ENCODE results near the gene RAB11B.
"Not testable (repeated sequence)": the region's sequence is repeated elsewhere in the genome, so short reads cannot be mapped to it uniquely, and the experiment has no call there.

Gene RAB11B

DNA sequence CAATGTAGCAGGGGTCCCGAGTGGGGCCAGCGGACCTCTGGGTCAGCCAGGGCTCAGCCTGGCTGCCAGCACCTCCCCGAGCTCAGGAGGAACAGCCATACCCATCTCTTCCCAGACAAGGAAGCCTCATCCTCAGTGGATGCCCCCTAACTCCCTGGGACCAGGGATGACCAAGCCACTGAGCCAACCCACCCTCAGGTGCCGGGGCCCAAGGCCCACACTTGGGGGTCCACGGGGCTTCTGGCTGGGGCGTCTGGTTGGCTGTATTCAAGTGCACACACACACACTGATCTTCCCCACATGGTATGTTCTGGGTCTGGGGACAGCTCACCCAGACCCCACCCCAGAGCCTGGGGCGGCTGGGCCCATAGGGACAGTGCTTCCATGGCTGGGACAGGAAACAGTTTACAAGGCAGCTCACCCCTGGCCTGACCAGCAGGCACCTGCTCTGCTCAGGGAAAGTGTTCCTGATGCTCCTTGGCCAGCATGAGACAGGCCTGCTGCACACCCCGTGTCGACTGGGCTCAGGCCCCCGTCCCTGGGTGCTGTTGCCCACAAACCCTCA lies 7.7 kb downstream of the RAB11B start:
- Mint-ChIP-seq H3K36me3 (peaks cover 58% of the 10 kb centered on the region), H3K9me3 (no peaks in the 10 kb centered on the region), H3K4me3 (no peak overlapping the region), H3K27ac (peak overlapping the region; percentile 93), H3K4me1 (peaks cover 39% of the 10 kb centered on the region)
- peak; percentile 12 for ATAC-seq
- DNase-seq (ENCODE audit: low spot score in 2 of 2), result no peak

DNA sequence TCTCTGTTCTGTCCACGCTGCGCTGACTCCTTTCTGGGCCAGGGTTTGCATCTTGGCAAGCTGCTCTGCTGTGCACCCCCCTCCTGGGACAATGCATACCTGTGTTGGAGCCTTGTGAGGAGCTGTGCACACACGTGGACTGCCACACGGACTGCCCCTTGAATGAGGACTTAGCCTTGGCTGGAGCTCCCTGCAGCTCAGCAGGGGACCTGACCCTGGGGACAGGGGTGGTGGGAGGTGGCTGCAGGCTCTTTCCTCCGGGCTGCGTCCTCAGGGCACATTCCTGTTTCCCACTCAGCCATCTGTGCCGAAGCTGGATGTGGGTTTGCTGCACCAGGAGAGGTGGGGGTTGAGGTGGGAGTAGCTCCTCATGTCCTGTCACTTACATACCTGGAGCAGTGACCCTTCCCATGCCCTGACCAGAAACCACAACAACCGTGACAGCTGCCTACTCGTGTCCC lies 8.2 kb downstream of the RAB11B start:
- ATAC-seq (no peak), DNase-seq (ENCODE audit: low spot score in 2 of 2) (no peak)
- H3K36me3 Mint-ChIP-seq, result peaks cover 61% of the 10 kb centered on the region
- H3K27ac Mint-ChIP-seq, result no peak overlapping the region
- no peaks in the 10 kb centered on the region for H3K9me3 Mint-ChIP-seq
- H3K4me1 Mint-ChIP-seq, result peaks cover 34% of the 10 kb centered on the region
- no peak overlapping the region for H3K4me3 Mint-ChIP-seq

DNA sequence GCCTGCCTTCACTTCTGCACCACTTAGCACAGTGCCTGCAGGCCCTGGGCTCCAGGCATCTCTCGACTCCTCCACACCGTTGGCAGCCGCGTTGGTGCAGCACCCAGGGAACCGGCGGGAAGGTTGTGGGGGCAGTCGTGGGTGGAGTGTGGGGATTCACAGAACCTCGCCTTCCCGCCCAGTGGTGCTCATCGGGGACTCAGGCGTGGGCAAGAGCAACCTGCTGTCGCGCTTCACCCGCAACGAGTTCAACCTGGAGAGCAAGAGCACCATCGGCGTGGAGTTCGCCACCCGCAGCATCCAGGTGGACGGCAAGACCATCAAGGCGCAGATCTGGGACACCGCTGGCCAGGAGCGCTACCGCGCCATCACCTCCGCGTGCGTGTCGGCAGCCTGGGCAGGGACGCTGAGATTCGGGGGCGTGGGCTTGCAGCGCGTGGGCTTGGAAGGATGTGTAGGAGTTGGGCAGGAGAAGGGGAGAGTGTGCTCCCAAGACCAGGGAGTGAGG lies 9.6 kb downstream of the RAB11B start:
- DNase-seq (ENCODE audit: low spot score in 2 of 2) (no peak), ATAC-seq (no peak)
- peaks cover 66% of the 10 kb centered on the region for H3K36me3 Mint-ChIP-seq
- H3K4me3 Mint-ChIP-seq, result no peak overlapping the region
- no peak overlapping the region for H3K27ac Mint-ChIP-seq
- no peaks in the 10 kb centered on the region for H3K9me3 Mint-ChIP-seq
- H3K4me1 Mint-ChIP-seq, result peaks cover 28% of the 10 kb centered on the region

DNA sequence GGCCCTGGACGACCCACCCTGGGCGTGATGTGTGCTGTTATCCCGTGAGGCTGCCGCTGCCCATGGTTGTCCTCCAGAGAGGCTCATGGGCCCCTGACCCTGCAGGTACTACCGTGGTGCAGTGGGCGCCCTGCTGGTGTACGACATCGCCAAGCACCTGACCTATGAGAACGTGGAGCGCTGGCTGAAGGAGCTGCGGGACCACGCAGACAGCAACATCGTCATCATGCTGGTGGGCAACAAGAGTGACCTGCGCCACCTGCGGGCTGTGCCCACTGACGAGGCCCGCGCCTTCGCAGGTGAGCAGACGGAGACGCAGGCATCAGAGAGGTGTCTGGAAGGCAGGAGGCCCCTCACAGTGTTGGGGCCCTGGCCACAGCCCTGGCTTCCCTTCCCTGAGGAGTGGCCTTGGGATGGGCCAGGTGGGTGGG lies 11.8 kb downstream of the RAB11B start:
- Mint-ChIP-seq H3K4me3 (no peak overlapping the region), H3K27ac (no peak overlapping the region), H3K9me3 (no peaks in the 10 kb centered on the region), H3K4me1 (peaks cover 6% of the 10 kb centered on the region), H3K36me3 (peaks cover 73% of the 10 kb centered on the region)
- ATAC-seq, result no peak
- DNase-seq (ENCODE audit: low spot score in 2 of 2), result no peak

DNA sequence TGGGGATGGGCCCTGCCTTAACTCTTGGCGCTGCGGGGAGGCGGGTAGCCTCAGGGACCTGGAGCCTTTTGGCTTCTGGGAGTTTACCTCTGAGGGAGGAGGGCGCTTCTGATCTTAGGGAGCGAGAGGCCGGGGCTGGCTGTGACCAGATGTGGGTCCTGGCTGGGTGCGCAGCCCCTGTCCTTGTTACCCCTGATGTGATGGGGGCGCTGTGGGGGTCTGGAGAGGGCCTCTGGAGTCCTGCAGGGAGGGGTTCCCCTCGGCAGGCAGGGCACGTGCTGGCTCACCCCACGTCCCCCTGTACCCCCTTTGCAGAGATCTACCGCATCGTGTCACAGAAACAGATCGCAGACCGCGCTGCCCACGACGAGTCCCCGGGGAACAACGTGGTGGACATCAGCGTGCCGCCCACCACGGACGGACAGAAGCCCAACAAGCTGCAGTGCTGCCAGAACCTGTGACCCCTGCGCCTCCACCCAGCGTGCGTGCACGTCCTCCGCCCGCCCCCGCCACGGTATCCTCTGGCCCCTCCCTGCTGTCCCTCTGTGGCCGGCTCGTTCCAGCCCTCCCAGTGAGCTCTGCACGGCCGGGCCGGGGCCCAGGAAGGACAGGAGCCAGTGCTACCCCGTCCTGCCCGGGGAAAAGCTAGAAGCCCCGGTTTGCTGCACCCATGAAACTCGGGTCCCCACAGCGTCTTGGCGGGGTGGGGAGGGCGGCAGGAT lies 13.1 kb downstream of the RAB11B start:
- ATAC-seq (no peak), DNase-seq (ENCODE audit: low spot score in 2 of 2) (no peak)
- no peaks in the 10 kb centered on the region for H3K9me3 Mint-ChIP-seq
- H3K27ac Mint-ChIP-seq, result no peak overlapping the region
- peaks cover 71% of the 10 kb centered on the region for H3K36me3 Mint-ChIP-seq
- H3K4me1 Mint-ChIP-seq, result peaks cover 4% of the 10 kb centered on the region
- no peak overlapping the region for H3K4me3 Mint-ChIP-seq

DNA sequence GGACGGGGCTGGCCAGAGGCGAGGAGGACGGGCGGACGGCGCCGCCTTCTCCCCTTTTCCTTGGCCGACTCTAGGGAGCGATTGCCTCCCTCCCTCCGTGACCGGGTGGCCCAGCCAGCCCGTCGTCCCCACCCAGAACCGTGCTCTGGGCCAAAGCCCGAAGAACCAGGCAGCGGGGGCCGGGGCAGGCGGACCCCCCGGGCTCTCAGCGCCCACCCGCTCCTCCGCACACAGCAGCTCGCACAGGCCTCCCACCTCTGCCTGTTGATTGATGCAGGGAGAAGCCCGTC lies 13.6 kb downstream of the RAB11B start:
- ATAC-seq (no peak), DNase-seq (ENCODE audit: low spot score in 2 of 2) (no peak)
- no peaks in the 10 kb centered on the region for H3K9me3 Mint-ChIP-seq
- peaks cover 67% of the 10 kb centered on the region for H3K36me3 Mint-ChIP-seq
- H3K4me1 Mint-ChIP-seq, result peaks cover 4% of the 10 kb centered on the region
- no peak overlapping the region for H3K27ac Mint-ChIP-seq
- H3K4me3 Mint-ChIP-seq, result no peak overlapping the region

DNA sequence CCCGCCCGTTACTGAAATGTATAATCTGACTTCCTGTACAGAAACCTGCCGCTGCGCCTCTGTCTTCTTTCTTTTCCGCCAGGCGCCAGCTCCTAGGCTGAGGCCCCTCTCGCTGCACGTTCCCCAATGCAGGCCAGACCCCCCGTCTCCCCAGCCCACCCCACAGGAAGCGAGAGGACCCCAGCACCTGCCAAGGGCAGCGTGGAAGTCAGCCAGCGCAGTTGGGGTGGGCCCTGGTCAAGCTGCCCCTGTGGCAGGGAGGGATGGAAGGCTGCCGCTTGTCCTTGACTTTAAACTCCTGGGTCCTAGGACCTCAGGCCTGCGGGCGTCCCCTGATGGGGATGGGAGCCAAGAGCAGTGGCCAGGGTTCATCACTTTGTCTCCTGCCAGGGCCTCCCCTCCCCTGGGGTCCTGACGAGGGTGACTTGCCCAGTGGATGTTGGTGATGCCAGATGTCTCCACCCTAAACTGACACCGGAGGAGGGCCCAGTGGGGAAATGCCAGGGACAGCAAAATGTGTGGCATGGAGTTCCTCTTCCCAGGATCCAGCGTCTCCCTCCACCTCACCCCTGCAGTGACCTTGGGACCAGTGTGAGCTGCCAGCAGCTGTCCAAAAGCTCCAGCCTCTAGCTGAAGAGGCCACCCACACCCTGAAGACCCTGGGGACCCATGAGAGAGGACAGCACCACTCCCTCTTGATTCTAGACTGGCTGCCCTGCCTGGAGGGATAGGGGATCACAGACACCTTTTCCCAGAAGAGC lies 14.4 kb downstream of the RAB11B start:
- Mint-ChIP-seq H3K36me3 (peaks cover 60% of the 10 kb centered on the region), H3K4me1 (peaks cover 4% of the 10 kb centered on the region), H3K9me3 (no peaks in the 10 kb centered on the region), H3K4me3 (no peak overlapping the region), H3K27ac (no peak overlapping the region)
- ATAC-seq, result no peak
- DNase-seq (ENCODE audit: low spot score in 2 of 2), result no peak

DNA sequence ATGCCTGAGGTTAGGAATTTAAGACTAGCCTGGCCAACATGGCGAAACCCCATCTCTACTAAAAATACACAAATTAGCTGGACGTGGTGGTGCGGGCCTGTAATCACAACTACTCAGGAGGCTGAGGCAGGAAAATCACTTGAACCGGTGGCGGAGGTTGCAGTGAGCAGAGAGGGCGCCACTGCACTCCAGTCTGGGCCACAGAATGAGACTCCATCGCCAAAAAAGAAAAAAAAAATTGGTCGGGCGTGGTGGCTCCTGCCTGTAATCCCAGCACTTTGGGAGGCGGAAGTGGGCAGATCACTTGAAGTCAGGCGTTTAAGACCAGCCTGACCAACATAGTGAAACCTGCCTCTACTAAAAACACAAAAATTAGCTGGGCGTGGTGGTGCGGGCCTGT lies 20.6 kb downstream of the RAB11B start:
- not testable (repeated sequence) for H3K27ac Mint-ChIP-seq; ATAC-seq; H3K36me3 Mint-ChIP-seq; H3K4me3 Mint-ChIP-seq; DNase-seq (ENCODE audit: low spot score in 2 of 2); H3K9me3 Mint-ChIP-seq
- H3K4me1 Mint-ChIP-seq, result peaks cover 14% of the 10 kb centered on the region

DNA sequence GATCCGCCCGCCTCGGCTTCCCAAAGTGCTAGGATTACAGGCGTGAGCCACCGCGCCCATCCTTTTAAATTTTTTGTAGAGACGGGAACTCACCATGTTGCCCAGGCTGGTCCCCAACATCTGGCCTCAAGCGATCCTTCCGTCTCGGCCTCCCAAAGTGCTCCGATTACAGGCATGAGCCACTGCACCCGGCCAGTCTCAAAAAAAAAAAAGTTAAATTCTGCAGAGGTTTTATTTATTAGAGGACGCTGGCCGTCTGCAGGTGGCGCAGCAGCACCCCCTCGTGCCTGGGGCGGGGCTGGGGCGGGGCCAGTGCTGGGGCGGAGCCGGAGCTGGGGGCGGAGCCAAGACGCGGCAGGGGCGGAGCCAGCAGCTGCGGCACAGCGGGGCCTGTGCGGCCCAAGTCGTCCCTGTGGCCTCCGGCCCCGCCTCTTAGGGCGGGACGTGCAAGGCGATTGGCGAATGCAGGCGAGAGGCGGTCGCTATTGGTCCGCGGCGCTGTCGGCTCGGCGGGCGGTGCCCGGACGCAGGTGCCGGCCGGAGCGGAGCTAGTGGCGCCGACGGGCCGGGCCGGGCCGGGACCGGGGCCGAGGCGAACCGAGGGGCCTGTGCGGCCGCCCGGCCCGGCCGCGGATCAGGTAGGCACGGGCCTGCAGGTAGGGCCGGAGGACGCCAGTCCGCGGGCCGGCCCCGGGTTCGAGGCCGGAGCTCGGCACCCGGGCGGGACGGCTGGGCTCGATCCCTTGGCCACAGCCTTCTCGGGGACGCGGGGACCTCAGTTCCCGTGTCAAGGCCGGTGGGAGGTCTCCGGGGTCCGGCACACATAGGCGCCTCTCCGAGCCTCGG lies 22.8 kb downstream of the RAB11B start, which contains the start of gene MARCHF2:
TSS of gene MARCHF2 (plus strand) at position 523 of the 846 bp plus-strand sequence. CDS start 8,536 bp downstream, outside the sequence.
- H3K9me3 Mint-ChIP-seq, result no peaks in the 10 kb centered on the region
- no peaks in the 10 kb centered on the region for H3K36me3 Mint-ChIP-seq
- H3K4me1 Mint-ChIP-seq, result peaks cover 10% of the 10 kb centered on the region
- peak; percentile 96 for DNase-seq (ENCODE audit: low spot score in 2 of 2)
- H3K4me3 Mint-ChIP-seq, result peak within 1 kb of the TSS; percentile 50
- H3K27ac Mint-ChIP-seq, result no peak within 1 kb of the TSS
- peak; percentile 100 for ATAC-seq

DNA sequence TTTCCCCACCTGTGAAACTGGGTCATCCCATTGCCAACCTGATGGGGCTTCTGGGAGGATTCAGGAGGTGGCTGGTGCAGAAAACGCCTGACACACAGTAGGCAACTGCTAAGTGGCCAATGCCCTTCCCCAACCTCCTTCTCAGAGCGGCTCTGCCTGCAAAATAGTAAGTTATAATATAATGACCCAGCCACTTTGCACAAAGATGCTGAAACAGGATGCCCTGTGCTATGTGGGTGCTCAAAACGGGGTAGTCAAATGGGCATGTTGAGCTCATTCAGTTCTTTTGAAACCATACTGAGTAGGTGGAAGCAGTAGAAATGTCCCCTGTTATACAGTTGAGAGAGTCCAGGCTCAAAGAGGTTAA lies 23.5 kb downstream of the RAB11B start:
- DNase-seq (ENCODE audit: low spot score in 2 of 2) (no peak), ATAC-seq (no peak)
- Mint-ChIP-seq H3K4me3 (peak overlapping the region; percentile 50), H3K4me1 (peaks cover 10% of the 10 kb centered on the region), H3K9me3 (no peaks in the 10 kb centered on the region), H3K36me3 (no peaks in the 10 kb centered on the region), H3K27ac (no peak overlapping the region)

DNA sequence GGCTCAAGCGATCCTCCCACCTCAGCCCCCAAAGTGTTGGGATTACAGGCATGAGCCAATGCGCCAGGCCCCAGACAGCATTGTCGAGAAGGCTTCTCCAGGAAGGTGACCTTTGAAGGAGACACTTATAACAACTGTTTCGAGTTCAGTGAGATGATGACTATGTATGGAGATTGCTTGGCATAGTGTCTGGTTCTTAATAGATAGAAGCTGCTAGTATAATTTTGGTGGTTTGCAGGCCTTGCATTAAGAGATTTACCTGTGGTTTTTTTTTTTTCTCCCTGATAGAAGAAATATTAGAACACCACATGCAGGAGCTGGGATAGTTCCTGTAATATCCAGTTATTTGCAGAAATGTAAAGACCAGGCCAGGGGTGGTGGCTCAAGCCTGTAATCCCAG lies 26.6 kb downstream of the RAB11B start:
- Mint-ChIP-seq H3K4me3 (no peak overlapping the region), H3K36me3 (no peaks in the 10 kb centered on the region), H3K9me3 (no peaks in the 10 kb centered on the region), H3K27ac (no peak overlapping the region), H3K4me1 (peaks cover 5% of the 10 kb centered on the region)
- DNase-seq (ENCODE audit: low spot score in 2 of 2) (no peak), ATAC-seq (no peak)

DNA sequence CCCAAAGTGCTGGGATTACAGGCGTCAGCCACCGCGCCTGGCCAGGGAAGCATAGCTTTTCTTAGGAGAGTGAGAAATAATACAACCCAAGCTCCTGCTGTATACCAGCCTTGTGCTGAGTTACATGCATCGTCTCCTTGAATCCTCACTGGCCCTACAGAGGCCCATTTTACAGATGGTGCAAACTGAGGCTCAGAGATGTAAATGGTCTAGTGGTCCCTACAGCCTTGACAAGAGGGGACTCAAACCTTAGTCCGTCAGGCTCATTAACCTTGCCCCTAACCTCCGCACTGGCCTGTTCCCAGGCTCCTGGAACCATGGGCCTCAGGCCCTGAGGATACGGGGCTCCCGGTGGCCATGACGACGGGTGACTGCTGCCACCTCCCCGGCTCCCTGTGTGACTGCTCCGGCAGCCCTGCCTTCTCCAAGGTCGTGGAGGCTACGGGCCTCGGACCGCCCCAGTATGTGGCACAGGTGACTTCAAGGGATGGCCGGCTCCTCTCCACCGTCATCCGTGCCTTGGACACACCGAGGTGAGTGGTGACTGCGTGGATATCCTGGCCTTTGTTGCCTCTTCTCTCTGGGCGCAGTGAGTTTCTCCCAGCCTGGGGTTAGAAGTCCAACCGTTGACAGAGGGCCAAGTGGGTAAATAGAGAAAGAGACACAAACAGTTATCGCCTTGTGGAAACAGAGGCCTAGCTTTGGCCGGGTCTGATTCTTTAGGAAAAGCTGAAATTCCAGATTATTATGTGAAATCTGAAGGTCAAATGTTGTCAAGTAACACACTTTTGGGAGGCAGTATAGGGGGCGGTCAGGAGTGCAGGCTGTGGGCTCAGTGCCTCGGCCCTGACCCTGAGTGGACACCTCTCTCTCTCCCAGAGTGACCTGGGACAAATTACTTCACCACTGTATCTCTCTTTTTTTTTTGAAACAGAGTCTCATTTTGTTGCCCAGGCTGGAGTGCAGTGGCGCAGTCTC lies 31.6 kb downstream of the RAB11B start:
- Mint-ChIP-seq H3K36me3 (peaks cover 17% of the 10 kb centered on the region), H3K9me3 (no peaks in the 10 kb centered on the region), H3K4me3 (no peak overlapping the region), H3K27ac (no peak overlapping the region), H3K4me1 (no peaks in the 10 kb centered on the region)
- DNase-seq (ENCODE audit: low spot score in 2 of 2) (no peak), ATAC-seq (no peak)

DNA sequence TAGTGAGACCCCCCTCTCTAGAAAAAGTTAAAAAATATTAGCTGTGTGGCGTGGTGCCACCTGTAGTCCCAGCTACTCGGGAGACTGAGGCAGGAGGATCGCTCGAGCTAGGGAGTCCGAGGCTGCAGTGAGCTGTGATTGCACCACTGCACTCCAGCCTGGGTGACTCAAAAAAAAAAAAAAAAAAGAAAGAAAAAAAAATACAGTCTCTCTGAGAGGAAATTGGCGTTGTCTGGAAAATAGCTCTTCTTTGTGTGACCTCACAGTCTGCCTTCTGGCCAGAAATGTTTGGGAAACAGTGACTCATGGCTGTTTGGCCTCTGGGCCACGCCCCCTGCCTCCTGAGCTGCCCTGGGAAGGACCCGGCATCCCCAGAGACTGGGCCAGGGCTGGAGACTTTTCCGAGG lies 33.7 kb downstream of the RAB11B start:
- no peaks in the 10 kb centered on the region for H3K4me1 Mint-ChIP-seq
- no peak for DNase-seq (ENCODE audit: low spot score in 2 of 2)
- H3K9me3 Mint-ChIP-seq, result no peaks in the 10 kb centered on the region
- no peak for ATAC-seq
- H3K4me3 Mint-ChIP-seq, result no peak overlapping the region
- no peak overlapping the region for H3K27ac Mint-ChIP-seq
- peaks cover 27% of the 10 kb centered on the region for H3K36me3 Mint-ChIP-seq

DNA sequence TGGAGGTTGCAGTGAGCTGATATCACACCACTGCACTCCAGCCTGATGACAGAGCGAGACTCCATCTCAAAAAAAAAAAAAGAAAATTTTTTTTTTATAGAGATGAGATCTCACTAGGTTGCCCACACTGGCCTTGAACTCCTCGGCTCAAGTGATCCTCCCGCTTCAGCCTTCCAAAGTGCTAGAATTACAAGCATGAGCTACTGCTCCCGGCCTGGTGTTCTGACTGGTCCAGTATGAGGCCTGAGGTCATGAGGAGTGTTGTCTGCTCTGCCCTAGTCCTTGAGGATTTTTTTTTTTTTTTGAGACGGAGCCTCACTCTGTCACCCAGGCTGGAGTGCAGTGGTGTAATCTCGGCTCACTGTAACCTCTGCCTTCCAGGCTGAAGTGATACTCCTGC lies 35.2 kb downstream of the RAB11B start:
- not testable (repeated sequence) for H3K4me3 Mint-ChIP-seq; H3K4me1 Mint-ChIP-seq; ATAC-seq; H3K27ac Mint-ChIP-seq; H3K9me3 Mint-ChIP-seq; DNase-seq (ENCODE audit: low spot score in 2 of 2)
- peaks cover 27% of the 10 kb centered on the region for H3K36me3 Mint-ChIP-seq
